Measurements from ENCODE around the gene UMAD1.
"Not testable (repeated sequence)": the region's sequence is repeated elsewhere in the genome, so short reads cannot be mapped to it uniquely, and the experiment has no call there.

DNA sequence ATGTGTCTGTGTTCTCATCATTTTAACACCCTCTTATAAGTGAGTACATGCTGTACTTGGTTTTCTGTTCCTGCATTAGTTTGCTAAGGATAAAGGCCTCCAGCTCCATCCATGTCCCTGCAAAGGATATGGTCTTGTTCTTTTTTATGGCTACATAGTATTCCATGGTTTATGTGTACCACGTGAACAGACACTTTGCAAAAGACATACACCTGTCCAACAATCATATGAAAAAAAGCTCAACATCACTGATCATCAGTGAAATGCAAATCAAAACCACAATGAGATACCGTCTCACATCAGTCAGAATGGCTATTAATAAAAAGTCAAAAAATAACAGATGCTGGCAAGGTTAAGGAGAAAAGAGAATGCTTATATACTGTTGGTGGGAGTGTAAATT, 177.6 kb downstream of the UMAD1 start:
- TF ChIP-seq RARB (CRISPR knock-in tag; IDR thresholded peaks at IDR 0.05); ESRRG (CRISPR knock-in tag; IDR thresholded peaks at IDR 0.05); ZFP3 (CRISPR knock-in tag; IDR thresholded peaks at IDR 0.05); ZFP30 (CRISPR knock-in tag; IDR thresholded peaks at IDR 0.05); TCF4 (CRISPR knock-in tag; IDR thresholded peaks at IDR 0.05; ENCODE audit: borderline replicate concordance); PPARA (CRISPR knock-in tag; IDR thresholded peaks at IDR 0.05; ENCODE audit: borderline replicate concordance); ZNF565 (CRISPR knock-in tag; conservative IDR thresholded peaks at IDR 0.05; ENCODE audit: low read depth); GLIS3 (CRISPR knock-in tag; IDR thresholded peaks at IDR 0.05): not testable (repeated sequence)
- TF ChIP-seq, protein P1, sequence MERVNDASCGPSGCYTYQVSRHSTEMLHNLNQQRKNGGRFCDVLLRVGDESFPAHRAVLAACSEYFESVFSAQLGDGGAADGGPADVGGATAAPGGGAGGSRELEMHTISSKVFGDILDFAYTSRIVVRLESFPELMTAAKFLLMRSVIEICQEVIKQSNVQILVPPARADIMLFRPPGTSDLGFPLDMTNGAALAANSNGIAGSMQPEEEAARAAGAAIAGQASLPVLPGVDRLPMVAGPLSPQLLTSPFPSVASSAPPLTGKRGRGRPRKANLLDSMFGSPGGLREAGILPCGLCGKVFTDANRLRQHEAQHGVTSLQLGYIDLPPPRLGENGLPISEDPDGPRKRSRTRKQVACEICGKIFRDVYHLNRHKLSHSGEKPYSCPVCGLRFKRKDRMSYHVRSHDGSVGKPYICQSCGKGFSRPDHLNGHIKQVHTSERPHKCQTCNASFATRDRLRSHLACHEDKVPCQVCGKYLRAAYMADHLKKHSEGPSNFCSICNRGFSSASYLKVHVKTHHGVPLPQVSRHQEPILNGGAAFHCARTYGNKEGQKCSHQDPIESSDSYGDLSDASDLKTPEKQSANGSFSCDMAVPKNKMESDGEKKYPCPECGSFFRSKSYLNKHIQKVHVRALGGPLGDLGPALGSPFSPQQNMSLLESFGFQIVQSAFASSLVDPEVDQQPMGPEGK (CRISPR knock-in tag; IDR thresholded peaks at IDR 0.05; ENCODE audit: borderline replicate concordance): not testable (repeated sequence)
- TF ChIP-seq, protein P2, sequence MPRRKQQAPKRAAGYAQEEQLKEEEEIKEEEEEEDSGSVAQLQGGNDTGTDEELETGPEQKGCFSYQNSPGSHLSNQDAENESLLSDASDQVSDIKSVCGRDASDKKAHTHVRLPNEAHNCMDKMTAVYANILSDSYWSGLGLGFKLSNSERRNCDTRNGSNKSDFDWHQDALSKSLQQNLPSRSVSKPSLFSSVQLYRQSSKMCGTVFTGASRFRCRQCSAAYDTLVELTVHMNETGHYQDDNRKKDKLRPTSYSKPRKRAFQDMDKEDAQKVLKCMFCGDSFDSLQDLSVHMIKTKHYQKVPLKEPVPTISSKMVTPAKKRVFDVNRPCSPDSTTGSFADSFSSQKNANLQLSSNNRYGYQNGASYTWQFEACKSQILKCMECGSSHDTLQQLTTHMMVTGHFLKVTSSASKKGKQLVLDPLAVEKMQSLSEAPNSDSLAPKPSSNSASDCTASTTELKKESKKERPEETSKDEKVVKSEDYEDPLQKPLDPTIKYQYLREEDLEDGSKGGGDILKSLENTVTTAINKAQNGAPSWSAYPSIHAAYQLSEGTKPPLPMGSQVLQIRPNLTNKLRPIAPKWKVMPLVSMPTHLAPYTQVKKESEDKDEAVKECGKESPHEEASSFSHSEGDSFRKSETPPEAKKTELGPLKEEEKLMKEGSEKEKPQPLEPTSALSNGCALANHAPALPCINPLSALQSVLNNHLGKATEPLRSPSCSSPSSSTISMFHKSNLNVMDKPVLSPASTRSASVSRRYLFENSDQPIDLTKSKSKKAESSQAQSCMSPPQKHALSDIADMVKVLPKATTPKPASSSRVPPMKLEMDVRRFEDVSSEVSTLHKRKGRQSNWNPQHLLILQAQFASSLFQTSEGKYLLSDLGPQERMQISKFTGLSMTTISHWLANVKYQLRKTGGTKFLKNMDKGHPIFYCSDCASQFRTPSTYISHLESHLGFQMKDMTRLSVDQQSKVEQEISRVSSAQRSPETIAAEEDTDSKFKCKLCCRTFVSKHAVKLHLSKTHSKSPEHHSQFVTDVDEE (CRISPR knock-in tag; IDR thresholded peaks at IDR 0.05): not testable (repeated sequence)
- 0 out of 2 replicates have a peak, but pooled peaks have one; percentile 19 for TF ChIP-seq ZNF8 (CRISPR knock-in tag; IDR thresholded peaks at IDR 0.05)
- TF ChIP-seq, protein P3, sequence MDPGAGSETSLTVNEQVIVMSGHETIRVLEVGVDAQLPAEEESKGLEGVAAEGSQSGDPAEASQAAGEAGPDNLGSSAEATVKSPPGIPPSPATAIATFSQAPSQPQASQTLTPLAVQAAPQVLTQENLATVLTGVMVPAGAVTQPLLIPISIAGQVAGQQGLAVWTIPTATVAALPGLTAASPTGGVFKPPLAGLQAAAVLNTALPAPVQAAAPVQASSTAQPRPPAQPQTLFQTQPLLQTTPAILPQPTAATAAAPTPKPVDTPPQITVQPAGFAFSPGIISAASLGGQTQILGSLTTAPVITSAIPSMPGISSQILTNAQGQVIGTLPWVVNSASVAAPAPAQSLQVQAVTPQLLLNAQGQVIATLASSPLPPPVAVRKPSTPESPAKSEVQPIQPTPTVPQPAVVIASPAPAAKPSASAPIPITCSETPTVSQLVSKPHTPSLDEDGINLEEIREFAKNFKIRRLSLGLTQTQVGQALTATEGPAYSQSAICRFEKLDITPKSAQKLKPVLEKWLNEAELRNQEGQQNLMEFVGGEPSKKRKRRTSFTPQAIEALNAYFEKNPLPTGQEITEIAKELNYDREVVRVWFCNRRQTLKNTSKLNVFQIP (CRISPR knock-in tag; IDR thresholded peaks at IDR 0.05; ENCODE audit: borderline replicate concordance, low read depth): not testable (repeated sequence)
- TF ChIP-seq, protein P4, sequence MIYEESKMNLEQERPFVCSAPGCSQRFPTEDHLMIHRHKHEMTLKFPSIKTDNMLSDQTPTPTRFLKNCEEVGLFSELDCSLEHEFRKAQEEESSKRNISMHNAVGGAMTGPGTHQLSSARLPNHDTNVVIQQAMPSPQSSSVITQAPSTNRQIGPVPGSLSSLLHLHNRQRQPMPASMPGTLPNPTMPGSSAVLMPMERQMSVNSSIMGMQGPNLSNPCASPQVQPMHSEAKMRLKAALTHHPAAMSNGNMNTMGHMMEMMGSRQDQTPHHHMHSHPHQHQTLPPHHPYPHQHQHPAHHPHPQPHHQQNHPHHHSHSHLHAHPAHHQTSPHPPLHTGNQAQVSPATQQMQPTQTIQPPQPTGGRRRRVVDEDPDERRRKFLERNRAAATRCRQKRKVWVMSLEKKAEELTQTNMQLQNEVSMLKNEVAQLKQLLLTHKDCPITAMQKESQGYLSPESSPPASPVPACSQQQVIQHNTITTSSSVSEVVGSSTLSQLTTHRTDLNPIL (CRISPR knock-in tag; IDR thresholded peaks at IDR 0.05; ENCODE audit: low read depth): not testable (repeated sequence)

All from SK-N-SH treated with all-trans-retinoic acid at 6 μM for 48 hours (cell line).